Superior temporal gyrus (tissue), 1 donor: ENCODE data around the gene SLC4A7.
"Not testable (repeated sequence)": the region's sequence is repeated elsewhere in the genome, so short reads cannot be mapped to it uniquely, and the experiment has no call there.

ENCODE experiments used
- DNase-seq: peaks from one replicate; pipeline ENCODE4 v3.0.0-alpha.2; 2016; ENCODE audit errors: extremely low spot score

The SLC4A7 gene

DNA sequence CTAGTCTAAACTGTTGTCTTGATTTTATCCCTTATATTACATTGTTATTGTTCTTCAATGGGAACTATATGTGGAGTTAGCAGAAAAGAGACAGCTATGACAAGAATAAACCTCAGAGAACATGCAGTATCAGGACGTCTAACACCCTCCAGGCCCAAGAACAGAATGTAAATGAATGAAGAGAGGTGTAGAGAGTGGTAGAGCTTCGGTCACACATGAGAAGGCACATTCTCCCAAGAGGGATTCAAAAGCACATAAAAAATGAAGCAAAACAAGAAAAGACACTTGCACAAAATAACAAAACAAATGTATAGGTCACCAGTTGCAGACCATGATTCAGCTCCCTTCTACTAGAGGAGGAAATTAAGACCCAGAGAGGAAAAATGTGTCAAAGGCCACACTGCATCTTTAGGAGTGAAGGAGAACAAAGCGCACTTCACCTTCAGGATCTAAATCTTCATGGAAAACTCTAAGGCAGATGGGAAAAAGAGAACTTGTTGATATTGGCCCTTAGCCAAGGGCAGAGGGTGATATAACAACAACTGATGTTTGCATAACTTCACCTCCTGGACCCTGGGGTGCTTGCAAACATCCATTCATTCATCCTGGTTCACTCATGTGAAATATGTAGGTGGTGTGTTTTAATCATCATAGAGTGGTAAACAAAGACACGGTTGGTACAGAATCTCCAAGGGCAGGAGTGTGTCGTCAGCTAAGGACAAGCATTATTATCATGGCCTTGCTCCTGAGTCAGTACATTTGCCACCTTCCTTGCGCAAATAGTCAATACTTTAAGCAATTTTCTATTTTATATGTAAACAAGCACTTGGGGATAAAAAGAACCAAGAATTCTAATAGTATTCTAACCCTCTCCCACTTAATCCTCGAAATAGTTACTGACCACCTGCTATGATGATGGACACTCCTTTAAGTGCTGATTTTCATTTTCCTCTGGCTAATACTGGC, 123.8 kb downstream of the SLC4A7 start:
- no peak for DNase-seq

DNA sequence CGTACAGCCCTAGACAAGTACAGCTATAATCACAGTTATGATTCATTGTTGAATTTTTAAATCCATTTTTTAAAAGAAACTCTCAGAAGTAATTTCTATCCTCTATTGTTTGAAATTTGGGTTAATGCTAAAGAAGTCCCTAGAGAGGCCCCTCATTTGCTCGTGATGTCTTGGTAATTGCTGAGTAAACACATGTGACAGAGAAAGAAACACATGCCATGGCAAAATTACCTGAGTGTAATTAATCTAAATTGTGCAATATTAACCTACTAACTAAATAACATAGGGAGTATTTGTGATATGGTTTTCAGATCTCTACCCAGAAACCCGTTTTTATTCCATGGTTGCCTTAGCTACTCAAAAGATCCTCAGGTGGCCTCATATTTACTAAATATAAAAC, 125.8 kb downstream of the SLC4A7 start:
- DNase-seq: no peak

GRCh38 chr3:27357665-27358258, 126.4 kb downstream of the SLC4A7 start:
- DNase-seq: no peak

DNA sequence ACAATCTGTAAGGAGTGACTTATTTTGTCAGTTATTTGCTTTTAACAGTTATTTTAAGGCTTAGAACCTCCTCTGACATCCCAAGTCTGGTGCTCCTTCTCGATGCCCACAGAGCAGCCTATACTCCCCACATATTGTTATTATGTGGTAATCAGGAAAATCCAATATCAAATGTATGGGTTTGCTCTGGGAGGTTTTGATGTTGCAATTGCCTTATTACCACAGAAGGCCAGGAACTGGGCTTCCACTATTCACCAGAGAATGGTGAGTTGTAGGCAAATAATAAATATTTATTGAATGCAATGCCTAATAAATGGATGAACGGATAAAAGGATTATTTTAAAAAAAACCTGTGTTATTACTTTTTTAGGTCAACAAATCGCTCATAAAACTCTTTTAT, 127.2 kb downstream of the SLC4A7 start:
- DNase-seq: no peak

DNA sequence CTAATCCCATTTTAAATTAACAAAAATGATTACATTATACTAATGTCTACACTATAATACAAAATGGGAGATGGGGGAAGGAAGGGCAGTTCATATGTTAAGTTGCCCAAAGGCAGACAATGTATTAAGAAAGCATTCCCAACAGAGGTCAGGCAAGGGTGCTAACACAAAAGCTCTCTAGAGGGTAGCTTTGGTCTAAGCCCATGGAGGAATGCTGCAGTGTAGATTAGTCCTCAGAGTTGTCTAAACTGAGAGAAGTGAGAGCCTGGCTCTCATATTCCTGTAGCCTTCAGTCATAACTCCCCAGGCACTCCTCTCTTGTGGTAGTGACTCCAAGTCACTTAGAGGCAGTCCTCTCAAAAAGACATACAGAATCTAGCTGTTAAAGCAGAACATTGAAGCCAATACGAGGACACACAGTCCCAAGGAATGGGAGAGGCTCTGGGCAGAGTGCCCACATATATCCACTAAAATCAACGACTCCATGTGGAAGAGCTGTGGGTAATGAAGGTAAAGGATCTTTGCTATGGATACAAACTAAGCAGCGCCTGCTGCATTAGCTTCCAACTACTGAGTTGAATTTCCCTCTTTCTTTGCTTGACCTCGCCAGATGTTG, 129.5 kb downstream of the SLC4A7 start:
- DNase-seq: no peak

GRCh38 chr3:27354161-27354560, 130.0 kb downstream of the SLC4A7 start:
- no peak for DNase-seq

- no peak for DNase-seq
These were observed 131.0 kb downstream of the SLC4A7 start for GRCh38 chr3:27353221-27353620.

DNA sequence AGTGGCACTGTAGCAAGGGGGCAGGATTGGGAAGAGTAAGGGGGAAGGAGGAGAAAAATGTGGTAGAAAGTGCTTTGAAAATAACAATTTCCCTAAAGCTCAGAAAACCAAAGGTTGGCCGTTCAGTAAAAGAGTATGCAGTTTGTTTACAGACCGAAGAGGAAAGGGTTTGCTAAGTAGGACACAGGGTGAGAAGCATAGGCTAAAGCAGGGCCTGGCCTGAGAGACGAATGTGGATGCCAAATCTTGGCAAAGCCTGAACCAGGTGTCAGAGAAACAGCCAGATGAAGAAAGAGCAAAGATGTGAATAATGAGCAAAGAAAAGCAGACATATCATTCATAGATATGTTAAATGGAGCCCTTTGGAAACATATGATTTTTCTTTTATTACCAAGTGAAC, 132.1 kb downstream of the SLC4A7 start:
- no peak for DNase-seq

DNA sequence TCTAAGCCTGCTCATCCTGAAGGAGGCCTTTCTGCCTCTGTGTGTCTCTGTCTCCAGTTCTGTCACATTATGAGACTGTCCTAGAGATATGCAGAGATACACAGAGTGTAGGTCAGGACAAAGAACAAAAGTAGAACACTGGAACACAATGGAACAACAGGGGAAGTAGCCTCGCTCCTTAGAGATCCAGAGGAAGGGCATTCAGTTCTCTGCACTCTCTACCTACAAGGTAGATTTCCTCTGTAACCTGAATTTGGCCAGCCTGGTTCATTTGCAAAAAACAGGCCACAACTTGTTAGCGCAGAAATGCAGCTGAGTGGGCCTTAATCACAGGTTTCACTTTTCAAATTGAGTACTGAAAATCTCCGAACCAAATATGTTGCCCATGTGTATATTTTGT, 134.4 kb downstream of the SLC4A7 start:
- DNase-seq: no peak

- no peak for DNase-seq
These were observed 138.0 kb downstream of the SLC4A7 start for GRCh38 chr3:27345959-27346865.

- no peak for DNase-seq
These were observed 138.7 kb downstream of the SLC4A7 start for GRCh38 chr3:27345493-27345892.

DNA sequence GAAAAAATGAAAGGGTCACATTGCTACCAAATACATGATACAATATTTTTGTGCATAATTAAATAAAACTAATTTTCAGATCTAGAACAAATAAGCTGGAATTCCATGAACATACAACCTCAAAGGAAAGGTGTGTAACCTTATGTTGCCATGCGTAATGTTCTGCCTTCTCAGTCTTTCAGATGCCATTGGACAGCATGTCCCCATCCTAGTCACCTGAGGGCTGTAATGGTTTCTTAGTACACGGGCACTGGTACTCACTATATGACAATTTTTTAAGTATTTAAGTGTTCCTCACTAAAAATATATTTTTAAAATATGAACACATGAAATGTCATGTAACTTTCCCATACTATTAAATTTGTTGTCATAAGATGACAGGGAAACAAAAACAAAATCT, 139.1 kb downstream of the SLC4A7 start:
- DNase-seq: no peak

DNA sequence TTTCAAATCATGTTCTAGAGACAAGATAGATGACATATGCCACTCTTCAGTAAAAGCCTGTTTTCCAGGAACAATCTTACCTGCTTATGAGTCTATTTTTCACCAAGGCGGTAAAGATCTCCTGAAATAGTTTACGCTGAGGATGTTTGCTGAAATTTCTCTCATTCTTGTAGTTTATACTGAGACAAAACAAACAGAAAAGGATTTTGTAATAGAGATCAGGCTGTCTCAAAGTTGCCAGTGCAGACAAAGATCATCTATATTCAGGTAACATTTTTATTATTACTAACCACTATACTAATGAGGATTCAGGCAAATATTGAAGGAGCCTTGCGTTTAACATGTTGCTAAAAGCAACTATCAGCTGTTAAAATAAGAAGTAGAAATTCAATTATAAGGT, 140.0 kb downstream of the SLC4A7 start:
- no peak for DNase-seq

DNA sequence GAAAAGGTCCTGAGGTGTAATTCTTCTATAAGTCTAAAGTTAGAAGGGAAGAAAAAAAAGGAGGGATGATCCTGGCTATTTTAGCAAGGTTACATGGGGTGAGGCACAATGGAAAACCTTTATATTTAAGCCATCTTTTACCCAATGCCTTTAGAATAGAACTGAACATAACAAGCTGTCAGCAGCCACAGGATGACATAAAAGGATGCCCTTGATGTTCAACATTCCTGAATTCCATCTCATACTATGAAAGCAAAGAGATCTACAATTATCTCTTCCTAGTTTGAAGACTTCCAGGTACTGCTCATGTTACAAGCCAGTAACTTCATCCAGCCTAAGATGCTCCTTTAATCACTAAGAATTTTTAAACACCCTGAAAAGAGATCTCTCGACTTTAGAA, 141.9 kb downstream of the SLC4A7 start:
- no peak for DNase-seq

DNA sequence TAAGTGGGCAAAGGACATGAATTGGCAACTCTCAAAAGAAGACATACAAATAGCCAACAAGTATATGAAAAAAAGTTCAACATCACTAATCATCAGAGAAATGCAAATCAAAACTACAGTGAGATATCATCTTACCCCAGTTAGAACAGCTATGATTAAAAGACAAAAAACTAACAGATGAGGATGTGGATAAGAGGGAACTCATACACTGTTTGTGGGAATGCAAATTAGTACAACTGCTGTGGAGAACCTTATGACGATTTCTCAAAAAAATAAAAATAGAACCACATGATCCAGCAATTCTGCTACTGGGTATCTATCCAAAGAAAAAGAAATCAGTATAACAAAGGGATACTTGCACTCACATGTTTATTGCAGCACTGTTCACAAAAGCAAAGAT, 143.7 kb downstream of the SLC4A7 start:
- DNase-seq: no peak

DNA sequence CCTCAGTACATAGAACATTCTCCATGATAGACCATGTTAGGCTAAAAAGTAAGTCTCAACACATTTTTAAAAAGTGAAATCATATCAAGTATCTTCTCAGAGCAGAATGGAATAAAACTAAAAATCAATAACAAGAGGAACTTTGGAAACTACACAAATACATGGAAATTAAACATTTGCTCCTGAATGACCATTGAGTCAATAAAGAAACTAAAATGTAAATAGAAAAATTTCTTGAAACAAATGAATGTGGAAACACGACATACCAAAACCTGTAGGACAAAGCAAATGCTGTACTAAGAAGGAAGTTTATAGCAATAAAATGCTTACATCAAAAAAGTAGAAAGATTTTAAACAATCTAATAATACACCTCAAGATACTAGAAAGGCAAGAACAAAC, 148.6 kb downstream of the SLC4A7 start:
- DNase-seq: no peak

- no peak for DNase-seq
These were observed 150.3 kb downstream of the SLC4A7 start for GRCh38 chr3:27333843-27334242.

DNA sequence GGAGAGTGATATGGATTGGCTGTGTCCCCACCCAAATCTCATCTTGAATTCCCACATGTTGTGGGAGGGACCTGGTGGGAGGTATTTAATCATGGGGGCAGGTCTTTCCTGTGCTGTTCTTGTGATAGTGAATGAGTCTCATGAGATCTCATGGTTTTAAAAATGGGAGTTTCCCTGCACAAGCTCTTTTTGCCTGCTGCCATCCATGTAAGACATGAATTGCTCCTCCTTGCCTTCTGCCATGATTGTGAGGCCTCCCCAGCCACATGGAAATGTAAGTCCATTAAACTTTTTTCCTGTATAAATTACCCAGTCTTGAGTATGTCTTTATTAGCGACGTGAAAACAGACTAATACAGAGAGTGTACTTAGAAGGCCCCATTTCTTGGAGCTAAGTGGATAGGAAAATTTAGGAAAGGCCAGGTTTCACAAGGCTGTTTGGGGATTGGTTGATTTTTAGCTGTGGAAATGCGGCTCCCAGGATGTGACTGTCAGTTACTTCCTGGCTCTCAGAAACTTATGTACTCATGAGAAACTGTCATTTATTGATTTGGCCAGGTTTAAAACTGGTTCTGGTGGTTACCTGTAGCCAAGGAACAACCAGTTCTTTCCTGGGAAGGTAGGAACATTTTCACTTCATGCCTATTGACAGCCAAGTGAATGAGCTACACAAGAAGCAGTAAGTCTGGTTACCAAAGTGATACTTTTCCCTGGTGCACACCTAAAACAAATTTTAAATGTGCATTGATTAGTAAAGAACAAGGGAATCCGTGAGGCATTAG, 155.0 kb downstream of the SLC4A7 start:
- DNase-seq: not testable (repeated sequence)

GRCh38 chr3:27326629-27327545, 157.3 kb downstream of the SLC4A7 start:
- DNase-seq: no peak

DNA sequence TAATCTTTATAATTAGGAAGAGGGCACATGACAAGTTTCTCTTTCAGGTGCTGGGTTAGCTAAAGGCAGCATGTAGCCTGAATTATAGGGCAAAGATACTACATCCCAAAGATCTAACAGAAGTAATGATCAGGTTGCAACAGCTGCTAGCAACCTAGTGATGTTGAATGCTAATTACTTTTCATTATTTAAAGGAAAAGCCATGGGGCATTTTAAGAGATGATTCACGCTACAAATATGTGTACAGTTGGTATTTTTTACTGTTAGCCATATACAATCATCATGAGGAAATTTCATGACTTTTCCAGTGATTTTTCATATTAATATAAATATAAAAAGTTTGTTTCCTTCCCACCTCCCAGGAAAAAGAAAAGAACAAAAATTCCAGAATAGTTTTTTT, 158.0 kb downstream of the SLC4A7 start:
- DNase-seq: no peak
